Lower leg skin (tissue), 3 donors: ENCODE measurements around the gene EFCAB8.

ENCODE experiments used
- CTCF ChIP-seq, 3 donors: fragments of 450-650 bp; IDR thresholded peaks; one replicate each; pipeline ENCODE4 v1.5.1; 2016; ENCODE audit warnings: antibody characterized with exemption in 3 of 3, mild to moderate bottlenecking in 3 of 3, moderate library complexity in 2 of 3
- POLR2A ChIP-seq, 2 donors: fragments of 450-650 bp; IDR thresholded peaks; one replicate each; pipeline ENCODE4 v1.6.1; 2016 to 2017; ENCODE audit warnings: antibody characterized with exemption in 2 of 2, mild to moderate bottlenecking in 1 of 2, moderate library complexity in 1 of 2

GRCh38 chr20:32839982-32840285, 18.8 kb upstream of the EFCAB8 start:
- TF ChIP-seq CTCF (IDR thresholded peaks at IDR 0.05) (no peak), POLR2A (IDR thresholded peaks at IDR 0.05) (no peak)
